IMR-90 (cell line): ENCODE results near the gene PEX16. TPM values are rescaled to one million over a fixed set of nuclear protein-coding genes. Genes with fewer than 3 reads are reported as not detected.

Source experiments
- ATAC-seq: fragments of 200-7000 bp; cut with Tn5 transposase; 2 replicates; pipeline ENCODE4 v1.9.1; 2020; ENCODE audit warnings: low read depth, mild to moderate bottlenecking, moderate library complexity
- BruUV-seq: library from RNA; stranded (reverse); fragments of 400-500 nt; replicated peaks from 2 replicates; lab custom pipeline; 2021; lab: Mats Ljungman, UMichigan
- CTCF ChIA-PET: fragments of 300-600 bp; formaldehyde crosslinking; extraction: SDS; loops from one replicate; lab custom pipeline; 2021; ENCODE audit warnings: antibody characterized with exemption; lab: Yijun Ruan, JAX
- POLR2A ChIA-PET: fragments of 300-600 bp; sonication (Branson Sonifier 250); formaldehyde crosslinking; loops from one replicate; lab custom pipeline; 2022; ENCODE audit warnings: antibody characterized with exemption; ENCODE audit not compliant: unreplicated experiment; lab: Charles Lee
- DNase-seq: peaks from one replicate; pipeline ENCODE4 v3.0.0; 2013
- H2AFZ ChIP-seq: replicated peaks from 2 replicates; pipeline ENCODE3; 2013; ENCODE audit warnings: low read length, mild to moderate bottlenecking; ENCODE audit not compliant: poor library complexity
- H2AK5ac ChIP-seq: 2 replicates; pipeline ENCODE4 v1.6.1; 2013; ENCODE audit warnings: low read depth, low read length, inconsistent platforms
- H2AK9ac ChIP-seq: replicated peaks from 2 replicates; pipeline ENCODE3; 2013; ENCODE audit warnings: mild to moderate bottlenecking, low read depth, low read length, moderate library complexity; ENCODE audit not compliant: poor library complexity
- H2BK120ac ChIP-seq: 2 replicates; pipeline ENCODE4 v1.6.1; 2013; ENCODE audit warnings: low read depth, low read length, inconsistent platforms
- H2BK15ac ChIP-seq: 3 replicates; pipeline ENCODE4 v1.6.1; 2013; ENCODE audit warnings: low read depth, low read length, inconsistent platforms
- H2BK20ac ChIP-seq: 2 replicates; pipeline ENCODE4 v1.6.1; 2013; ENCODE audit warnings: low read depth, mild to moderate bottlenecking, inconsistent platforms, low read length, moderate library complexity
- H2BK5ac ChIP-seq: 2 replicates; pipeline ENCODE4 v1.6.1; 2013; ENCODE audit warnings: mild to moderate bottlenecking, low read depth, low read length, inconsistent platforms; ENCODE audit not compliant: poor library complexity, severe bottlenecking
- H3K14ac ChIP-seq: replicated peaks from 2 replicates; pipeline ENCODE4 v1.6.1; 2013; ENCODE audit warnings: low read depth, low read length, inconsistent platforms
- H3K18ac ChIP-seq: 2 replicates; pipeline ENCODE4 v1.6.1; 2013; ENCODE audit warnings: low read depth, low read length, control low read depth
- H3K23ac ChIP-seq: 2 replicates; pipeline ENCODE4 v1.6.1; 2013; ENCODE audit warnings: low read depth, low read length, inconsistent platforms
- H3K27ac ChIP-seq: 2 replicates; pipeline ENCODE4 v1.5.1; 2013; ENCODE audit warnings: mild to moderate bottlenecking, control low read depth, low read length; ENCODE audit not compliant: insufficient read depth
- H3K27me3 ChIP-seq: 2 replicates; pipeline ENCODE4 v1.6.1; 2013; ENCODE audit warnings: low read length; ENCODE audit not compliant: control insufficient read depth, insufficient read depth
- H3K36me3 ChIP-seq: 2 replicates; pipeline ENCODE4 v1.6.1; 2013; ENCODE audit warnings: low read length, mixed read lengths; ENCODE audit not compliant: control insufficient read depth, insufficient read depth
- H3K4ac ChIP-seq: 2 replicates; pipeline ENCODE4 v1.6.1; 2013; ENCODE audit warnings: low read depth, low read length, inconsistent platforms
- H3K4me1 ChIP-seq: 2 replicates; pipeline ENCODE4 v1.6.1; 2013; ENCODE audit warnings: low read length, mixed read lengths; ENCODE audit not compliant: control insufficient read depth, insufficient read depth
- H3K4me2 ChIP-seq: 2 replicates; pipeline ENCODE4 v1.6.1; 2013; ENCODE audit warnings: low read depth, mild to moderate bottlenecking, control low read depth, low read length, moderate library complexity
- H3K4me3 ChIP-seq: 2 replicates; pipeline ENCODE4 v1.5.1; 2013; ENCODE audit warnings: low read depth, mild to moderate bottlenecking, control low read depth, low read length, moderate library complexity; ENCODE audit not compliant: insufficient read depth
- H3K56ac ChIP-seq: 2 replicates; pipeline ENCODE4 v1.6.1; 2013; ENCODE audit warnings: low read length, inconsistent platforms; ENCODE audit not compliant: insufficient read depth; ENCODE audit errors: extremely low read depth
- H3K79me1 ChIP-seq, 2 experiments: 2 replicates each; pipeline ENCODE4 v1.6.1; 2013; ENCODE audit warnings: low read length in 2 of 2, inconsistent platforms in 1 of 2, low read depth in 1 of 2
- H3K9ac ChIP-seq: 2 replicates; pipeline ENCODE4 v1.6.1; 2013; ENCODE audit warnings: low read depth, low read length, control low read depth
- H3K9me1 ChIP-seq: 2 replicates; pipeline ENCODE4 v1.6.1; 2013; ENCODE audit warnings: low read length, inconsistent platforms; ENCODE audit not compliant: insufficient read depth
- H3K9me3 ChIP-seq: 2 replicates; pipeline ENCODE4 v1.6.1; 2013; ENCODE audit warnings: low read length; ENCODE audit not compliant: control insufficient read depth, insufficient read depth
- H4K20me1 ChIP-seq: 2 replicates; pipeline ENCODE4 v1.6.1; 2013; ENCODE audit warnings: low read length, inconsistent platforms; ENCODE audit not compliant: insufficient read depth
- H4K5ac ChIP-seq: 2 replicates; pipeline ENCODE4 v1.6.1; 2013; ENCODE audit warnings: mild to moderate bottlenecking, low read depth, low read length, control low read depth
- H4K8ac ChIP-seq, 2 experiments: 2 replicates each; pipeline ENCODE4 v1.6.1; 2013; ENCODE audit warnings: low read depth in 2 of 2, low read length in 2 of 2, control low read depth in 1 of 2, inconsistent platforms in 1 of 2
- H4K91ac ChIP-seq: 2 replicates; pipeline ENCODE4 v1.6.1; 2013; ENCODE audit warnings: low read depth, low read length, inconsistent platforms; ENCODE audit not compliant: insufficient read depth
- BHLHE40 ChIP-seq: fragments of 150-350 bp; IDR thresholded peaks from 2 replicates; pipeline ENCODE4 v1.6.1; 2016; ENCODE audit warnings: mild to moderate bottlenecking, low read depth, low read length
- MAFK ChIP-seq: IDR thresholded peaks from 2 replicates; pipeline ENCODE4 v1.6.1; 2012; ENCODE audit warnings: low read depth, low read length, improper control_type of control experiment
- MXI1 ChIP-seq: IDR thresholded peaks from 2 replicates; pipeline ENCODE4 v1.6.1; 2012; ENCODE audit warnings: low read depth, mild to moderate bottlenecking, low read length, moderate library complexity, borderline replicate concordance
- RAD21 ChIP-seq: IDR thresholded peaks from 2 replicates; pipeline ENCODE4 v1.6.1; 2012; ENCODE audit warnings: low read length, improper control_type of control experiment
- RCOR1 ChIP-seq: IDR thresholded peaks from 2 replicates; pipeline ENCODE4 v1.6.1; 2012; ENCODE audit warnings: mild to moderate bottlenecking, low read length, improper control_type of control experiment; ENCODE audit not compliant: insufficient replicate concordance
- WGBS, 2 experiments: methylation state at CpG; one replicate each; pipeline versions ENCODE4 v1.1.5 to v1.1.7; 2013; ENCODE audit warnings: missing lambda C conversion rate in 2 of 2; ENCODE audit not compliant: insufficient read length in 1 of 2; ENCODE audit errors: extremely low coverage in 2 of 2; 5-methylcytosine and 5-hydroxymethylcytosine counted together
- dilution Hi-C: fragments of 300-500 bp; cut with HindIII; formaldehyde crosslinking; loops from one replicate; pipeline ENCODE4 v1.14.3; 2018; ENCODE audit warnings: low sequenced_read_pairs; ENCODE audit not compliant: unreplicated experiment
- in situ Hi-C: fragments of 300-500 bp; cut with MboI; formaldehyde crosslinking; loops from 3 replicates; pipeline ENCODE4 v1.14.3; 2019; ENCODE audit warnings: low sequenced_read_pairs, inconsistent platforms, mixed read lengths
- intact Hi-C: fragments of 100-400 bp; cut with micrococcal nuclease; formaldehyde crosslinking; loops from 2 replicates; pipeline ENCODE4 v1.10.0; 2022
- polyA plus RNA-seq, 3 experiments: library from polyadenylated mRNA; depleted of rRNA; stranded (reverse); fragments of >200 nt; gene quantifications; 2 replicates each; pipeline ENCODE4 v1.2.3, GENCODE V29; 2012; ENCODE audit warnings: low replicate concordance in 1 of 3
- total RNA-seq: library from RNA; depleted of rRNA; stranded (reverse); fragments of >200 nt; gene quantifications from 2 replicates; pipeline ENCODE4 v1.2.3, GENCODE V29; 2012
- TF ChIP-seq, protein P1 (sequence below): fragments of 150-350 bp; IDR thresholded peaks from 2 replicates; pipeline ENCODE4 v1.6.1; 2016; ENCODE audit warnings: low read depth, mild to moderate bottlenecking, low read length, moderate library complexity, borderline replicate concordance
- TF ChIP-seq, protein P2 (sequence below): fragments of 150-350 bp; IDR thresholded peaks from 2 replicates; pipeline ENCODE4 v1.6.1; 2017; ENCODE audit warnings: mild to moderate bottlenecking, antibody characterized with exemption, low read length, low read depth

PEX16 gene
- total and polyA plus RNA-seq, 2 of the 4 experiments (the other 2 are of a cell fraction): 17.9 to 23.3 TPM

DNA sequence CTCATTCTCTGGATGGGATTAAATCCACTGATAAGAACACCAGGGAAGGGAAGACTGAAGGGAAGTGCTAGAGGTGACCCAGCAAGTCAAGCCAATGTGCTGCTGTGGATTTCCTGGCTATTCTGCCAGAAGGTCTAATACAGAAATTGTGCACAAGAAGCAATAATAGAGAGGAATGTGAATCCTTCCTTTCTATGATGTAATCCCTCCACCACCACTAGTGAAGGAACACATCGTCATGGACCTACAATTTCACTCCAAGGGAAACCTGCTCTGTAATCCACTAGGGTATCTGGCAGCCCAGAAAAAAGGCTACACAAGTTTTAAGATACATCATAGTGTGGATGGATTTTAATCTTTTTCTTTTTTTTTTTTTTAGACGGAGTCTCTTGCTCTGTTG lies 22.2 kb upstream of the PEX16 start:
- dilution Hi-C loops (no loop called here), in situ Hi-C loops (no loop called here), intact Hi-C loops (no loop called here)
- no peak overlapping the region for H3K9ac ChIP-seq
- H2BK5ac ChIP-seq: no peak overlapping the region
- no peak overlapping the region for H2BK120ac ChIP-seq
- no peaks in the 10 kb centered on the region for H3K9me1 ChIP-seq
- H3K4ac ChIP-seq: no peak overlapping the region
- ChIA-PET CTCF (interaction anchor here (0.8 kb wide), 1 partner anchor 25 kb away, joined by 3 read pairs; no protein-coding TSS in a partner anchor), POLR2A (interaction anchor here (0.6 kb wide), 1 partner anchor 56 kb away, joined by 4 read pairs; no protein-coding TSS in a partner anchor)
- TF ChIP-seq, protein P1, sequence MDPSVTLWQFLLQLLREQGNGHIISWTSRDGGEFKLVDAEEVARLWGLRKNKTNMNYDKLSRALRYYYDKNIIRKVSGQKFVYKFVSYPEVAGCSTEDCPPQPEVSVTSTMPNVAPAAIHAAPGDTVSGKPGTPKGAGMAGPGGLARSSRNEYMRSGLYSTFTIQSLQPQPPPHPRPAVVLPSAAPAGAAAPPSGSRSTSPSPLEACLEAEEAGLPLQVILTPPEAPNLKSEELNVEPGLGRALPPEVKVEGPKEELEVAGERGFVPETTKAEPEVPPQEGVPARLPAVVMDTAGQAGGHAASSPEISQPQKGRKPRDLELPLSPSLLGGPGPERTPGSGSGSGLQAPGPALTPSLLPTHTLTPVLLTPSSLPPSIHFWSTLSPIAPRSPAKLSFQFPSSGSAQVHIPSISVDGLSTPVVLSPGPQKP: no peak
- TF ChIP-seq BHLHE40 (no peak), RAD21 (no peak), MXI1 (no peak), MAFK (no peak), RCOR1 (no peak)
- TF ChIP-seq, protein P2, sequence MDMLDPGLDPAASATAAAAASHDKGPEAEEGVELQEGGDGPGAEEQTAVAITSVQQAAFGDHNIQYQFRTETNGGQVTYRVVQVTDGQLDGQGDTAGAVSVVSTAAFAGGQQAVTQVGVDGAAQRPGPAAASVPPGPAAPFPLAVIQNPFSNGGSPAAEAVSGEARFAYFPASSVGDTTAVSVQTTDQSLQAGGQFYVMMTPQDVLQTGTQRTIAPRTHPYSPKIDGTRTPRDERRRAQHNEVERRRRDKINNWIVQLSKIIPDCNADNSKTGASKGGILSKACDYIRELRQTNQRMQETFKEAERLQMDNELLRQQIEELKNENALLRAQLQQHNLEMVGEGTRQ: no peak
- no peak overlapping the region for H2AK9ac ChIP-seq
- no peaks in the 10 kb centered on the region for H3K4me1 ChIP-seq
- H4K5ac ChIP-seq: no peak overlapping the region
- H2BK20ac ChIP-seq: no peak overlapping the region
- H3K79me1 ChIP-seq: no peaks in the 10 kb centered on the region
- H2AK5ac ChIP-seq: no peak overlapping the region
- H3K14ac ChIP-seq: no peak overlapping the region
- H3K56ac ChIP-seq: no peak overlapping the region
- no peak overlapping the region for H3K27ac ChIP-seq
- H3K18ac ChIP-seq: no peak overlapping the region
- H3K27me3 ChIP-seq: no peaks in the 10 kb centered on the region
- H2BK15ac ChIP-seq: no peak overlapping the region
- H4K91ac ChIP-seq: no peak overlapping the region
- no peaks in the 10 kb centered on the region for H4K20me1 ChIP-seq
- no peak; the same call in 1 of the 2 replicates for ATAC-seq
- no peaks in the 10 kb centered on the region for H3K9me3 ChIP-seq
- BruUV-seq: no TSS peak
- DNase-seq: peak; percentile 8
- no peak overlapping the region for H2AFZ ChIP-seq
- H3K4me3 ChIP-seq: no peak overlapping the region
- no peak overlapping the region for H3K23ac ChIP-seq
- H4K8ac ChIP-seq: no peak overlapping the region
- H3K4me2 ChIP-seq: no peak overlapping the region
- H3K36me3 ChIP-seq: peaks cover 35% of the 10 kb centered on the region
- WGBS, 2 experiments: no CpG with 5 or more reads among the region's 2 CpGs
